ENCODE results near the gene SF3B2.

The SF3B2 gene

GRCh38 chr11:66015936-66016792 is 36.0 kb upstream of the SF3B2 start (continued):
- no peak for TF ChIP-seq CREB5 (CRISPR knock-in tag; IDR thresholded peaks at IDR 0.05; ENCODE audit: low read depth)

- no peak for TF ChIP-seq ZNF8 (CRISPR knock-in tag; IDR thresholded peaks at IDR 0.05)
- no peak for TF ChIP-seq ZNF70 (CRISPR knock-in tag; IDR thresholded peaks at IDR 0.05)
- TF ChIP-seq PATZ1 (CRISPR knock-in tag; IDR thresholded peaks at IDR 0.05; ENCODE audit: borderline replicate concordance): no peak
- TF ChIP-seq ZFP30 (CRISPR knock-in tag; IDR thresholded peaks at IDR 0.05): no peak
- no peak for TF ChIP-seq CREB5 (CRISPR knock-in tag; IDR thresholded peaks at IDR 0.05; ENCODE audit: low read depth)
- no peak for TF ChIP-seq GLIS3 (CRISPR knock-in tag; IDR thresholded peaks at IDR 0.05)
- no peak for TF ChIP-seq ZFP3 (CRISPR knock-in tag; IDR thresholded peaks at IDR 0.05)
- TF ChIP-seq ZC3H10 (CRISPR knock-in tag; IDR thresholded peaks at IDR 0.05): no peak
- no peak for TF ChIP-seq TCF4 (CRISPR knock-in tag; IDR thresholded peaks at IDR 0.05; ENCODE audit: borderline replicate concordance)
- no peak for TF ChIP-seq BACH2 (CRISPR knock-in tag; IDR thresholded peaks at IDR 0.05; ENCODE audit: borderline replicate concordance)
- no peak for TF ChIP-seq TOX (CRISPR knock-in tag; IDR thresholded peaks at IDR 0.05; ENCODE audit: borderline replicate concordance)
- no peak for TF ChIP-seq CSRNP3 (CRISPR knock-in tag; IDR thresholded peaks at IDR 0.05)
- no peak for TF ChIP-seq ISL1 (CRISPR knock-in tag; IDR thresholded peaks at IDR 0.05)
- no peak for TF ChIP-seq ZNF565 (CRISPR knock-in tag; conservative IDR thresholded peaks at IDR 0.05; ENCODE audit: low read depth)
- no peak for TF ChIP-seq ARNTL (CRISPR knock-in tag; IDR thresholded peaks at IDR 0.05; ENCODE audit: borderline replicate concordance, low read depth)
- TF ChIP-seq RARB (CRISPR knock-in tag; IDR thresholded peaks at IDR 0.05): no peak
- no peak for TF ChIP-seq ESRRG (CRISPR knock-in tag; IDR thresholded peaks at IDR 0.05)
- TF ChIP-seq SNAI2 (CRISPR knock-in tag; IDR thresholded peaks at IDR 0.05): no peak
- no peak for TF ChIP-seq PPARA (CRISPR knock-in tag; IDR thresholded peaks at IDR 0.05; ENCODE audit: borderline replicate concordance)
- no peak for ATAC-seq
Observed at GRCh38 chr11:66016793-66017177, 35.4 kb upstream of the SF3B2 start.

- no peak for TF ChIP-seq ZFP3 (CRISPR knock-in tag; IDR thresholded peaks at IDR 0.05)
- TF ChIP-seq ZC3H10 (CRISPR knock-in tag; IDR thresholded peaks at IDR 0.05): no peak
- TF ChIP-seq POU6F1 (CRISPR knock-in tag; IDR thresholded peaks at IDR 0.05; ENCODE audit: borderline replicate concordance, low read depth): no peak
- no peak for TF ChIP-seq TCF4 (CRISPR knock-in tag; IDR thresholded peaks at IDR 0.05; ENCODE audit: borderline replicate concordance)
- TF ChIP-seq GLIS3 (CRISPR knock-in tag; IDR thresholded peaks at IDR 0.05): no peak
- no peak for TF ChIP-seq RARB (CRISPR knock-in tag; IDR thresholded peaks at IDR 0.05)
- TF ChIP-seq ZNF70 (CRISPR knock-in tag; IDR thresholded peaks at IDR 0.05): no peak
- ATAC-seq: no peak
Observed at GRCh38 chr11:66017321-66017720, 34.8 kb upstream of the SF3B2 start.

GRCh38 chr11:66020212-66020611 is 32.0 kb upstream of the SF3B2 start:
- no peak for ATAC-seq
- TF ChIP-seq RARB (CRISPR knock-in tag; IDR thresholded peaks at IDR 0.05) (no peak), ZFP30 (CRISPR knock-in tag; IDR thresholded peaks at IDR 0.05) (no peak), TOX (CRISPR knock-in tag; IDR thresholded peaks at IDR 0.05; ENCODE audit: borderline replicate concordance) (no peak), CSDC2 (CRISPR knock-in tag; IDR thresholded peaks at IDR 0.05) (no peak), SNAI2 (CRISPR knock-in tag; IDR thresholded peaks at IDR 0.05) (no peak), ZFP3 (CRISPR knock-in tag; IDR thresholded peaks at IDR 0.05) (no peak), TSHZ2 (CRISPR knock-in tag; IDR thresholded peaks at IDR 0.05) (no peak), OSR1 (CRISPR knock-in tag; IDR thresholded peaks at IDR 0.05) (no peak), POU6F1 (CRISPR knock-in tag; IDR thresholded peaks at IDR 0.05; ENCODE audit: borderline replicate concordance, low read depth) (no peak), ARNTL (CRISPR knock-in tag; IDR thresholded peaks at IDR 0.05; ENCODE audit: borderline replicate concordance, low read depth) (no peak), ISL1 (CRISPR knock-in tag; IDR thresholded peaks at IDR 0.05) (no peak), ZNF70 (CRISPR knock-in tag; IDR thresholded peaks at IDR 0.05) (no peak)
